ENCODE results near the gene NTRK1. TPM values are rescaled to one million over a fixed set of nuclear protein-coding genes. Genes with fewer than 3 reads are reported as not detected.
A peak's percentile ranks its signal among the peaks of the same experiment; 100 is the strongest.

NTRK1 gene
- total RNA-seq, 1 donor from 2014 or later = 0.52 TPM

DNA sequence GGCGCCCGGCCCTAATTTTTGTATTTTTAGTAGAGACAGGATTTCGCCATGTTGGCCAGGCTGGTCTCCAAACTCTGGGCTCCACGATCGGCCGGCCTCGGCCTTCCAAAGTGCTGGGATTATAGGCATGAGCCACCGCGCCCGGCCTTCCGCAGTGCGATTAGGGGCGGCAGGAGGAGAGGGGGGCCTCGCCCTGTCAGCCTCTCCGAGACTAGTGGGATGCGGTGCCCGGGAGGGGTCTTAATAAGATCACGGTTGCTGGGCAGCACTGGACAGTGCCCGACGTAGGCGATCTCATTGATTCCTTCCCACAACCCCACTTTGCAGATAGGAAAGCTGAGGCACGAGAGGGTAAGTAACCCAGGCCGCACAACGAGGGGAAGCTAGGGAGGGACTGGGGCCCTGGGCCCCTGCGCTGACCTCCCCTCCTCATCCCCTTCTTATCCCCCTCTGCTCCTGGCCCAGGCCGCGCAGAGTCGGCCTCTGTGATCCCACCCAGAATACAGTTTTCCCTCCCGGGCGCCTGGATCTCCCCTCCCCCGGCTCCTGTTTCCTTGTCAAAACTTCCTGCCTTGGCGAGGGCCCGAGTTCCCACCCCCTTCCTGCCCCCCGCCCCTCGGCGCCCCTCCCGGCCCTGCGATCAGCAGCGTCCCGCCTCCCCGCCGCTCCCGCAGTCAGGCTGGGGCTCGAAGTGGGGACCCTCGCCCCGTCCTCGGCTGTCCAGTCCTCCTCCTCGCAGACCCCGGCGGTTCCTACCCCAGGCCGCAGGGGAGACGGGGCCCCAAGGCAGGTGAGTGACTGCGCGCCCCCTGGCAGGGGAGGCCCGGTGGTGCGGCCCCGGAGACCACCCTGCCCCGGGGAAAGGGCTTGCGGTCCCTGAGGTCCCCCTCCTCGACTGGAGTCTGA, 32.6 kb downstream of the NTRK1 start, which contains the start of gene PEAR1:
TSS of gene PEAR1 (plus strand) at position 671 of the 906 bp plus-strand sequence. CDS start 10,209 bp downstream, outside the sequence.
- H3K9me3 ChIP-seq (ENCODE audit: control insufficient read depth in 3 of 3, low read length in 3 of 3) = no peaks in the 10 kb centered on the region
- H3K9ac ChIP-seq (ENCODE audit: low read depth in 1 of 3, low read length in 3 of 3) = peak within 1 kb of the TSS; percentile 61 to 82 (median 64)
- H3K4me3 ChIP-seq (ENCODE audit: low read length in 3 of 3) = peak within 1 kb of the TSS; percentile 58 to 78 (median 68)
- H3K27me3 ChIP-seq (ENCODE audit: control insufficient read depth in 3 of 3, insufficient read depth in 3 of 3, low read length in 3 of 3) = peaks cover 11 to 22% (median 21%) of the 10 kb centered on the region in 3 donors
- peak within 1 kb of the TSS; percentile 81 for H3K27ac ChIP-seq (ENCODE audit: low read depth, low read length)
- peaks cover 19 to 34% (median 29%) of the 10 kb centered on the region in 3 donors for H3K4me1 ChIP-seq (ENCODE audit: control insufficient read depth in 3 of 3, insufficient read depth in 3 of 3, low read length in 3 of 3)
- no peaks in the 10 kb centered on the region for H3K36me3 ChIP-seq (ENCODE audit: control insufficient read depth in 3 of 3, insufficient read depth in 3 of 3, low read length in 3 of 3)

DNA sequence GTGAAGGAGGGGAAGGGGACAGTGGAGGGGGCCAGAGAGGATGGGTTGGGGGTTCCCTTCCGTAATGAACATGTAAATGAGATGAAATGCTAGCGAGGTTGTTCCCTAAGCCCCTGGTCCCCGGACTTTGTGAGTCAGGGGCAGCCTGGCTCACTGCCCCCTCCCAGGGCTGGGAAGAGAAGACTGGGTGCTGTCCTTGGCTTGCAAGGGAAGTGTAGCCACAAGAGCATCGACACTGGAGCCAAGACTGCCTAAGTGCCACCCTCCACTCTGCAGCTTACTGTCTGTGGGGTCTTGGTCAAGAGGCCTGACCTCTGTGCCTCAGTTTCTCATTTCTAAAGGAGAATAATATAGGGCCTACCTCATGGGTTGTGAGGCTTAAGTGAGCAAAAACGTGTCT, 33.3 kb downstream of the NTRK1 start:
- Histone ChIP-seq H3K4me3 (ENCODE audit: low read length in 3 of 3) (peak overlapping the region; percentile 58 to 78 (median 68)), H3K9ac (ENCODE audit: low read depth in 1 of 3, low read length in 3 of 3) (peak overlapping the region; percentile 61 to 82 (median 64)), H3K27ac (ENCODE audit: low read depth, low read length) (peak overlapping the region; percentile 81), H3K4me1 (ENCODE audit: control insufficient read depth in 3 of 3, insufficient read depth in 3 of 3, low read length in 3 of 3) (peaks cover 19 to 40% (median 36%) of the 10 kb centered on the region in 3 donors), H3K27me3 (ENCODE audit: control insufficient read depth in 3 of 3, insufficient read depth in 3 of 3, low read length in 3 of 3) (peaks cover 13 to 22% (median 19%) of the 10 kb centered on the region in 3 donors), H3K9me3 (ENCODE audit: control insufficient read depth in 3 of 3, low read length in 3 of 3) (no peaks in the 10 kb centered on the region), H3K36me3 (ENCODE audit: control insufficient read depth in 3 of 3, insufficient read depth in 3 of 3, low read length in 3 of 3) (no peaks in the 10 kb centered on the region)

DNA sequence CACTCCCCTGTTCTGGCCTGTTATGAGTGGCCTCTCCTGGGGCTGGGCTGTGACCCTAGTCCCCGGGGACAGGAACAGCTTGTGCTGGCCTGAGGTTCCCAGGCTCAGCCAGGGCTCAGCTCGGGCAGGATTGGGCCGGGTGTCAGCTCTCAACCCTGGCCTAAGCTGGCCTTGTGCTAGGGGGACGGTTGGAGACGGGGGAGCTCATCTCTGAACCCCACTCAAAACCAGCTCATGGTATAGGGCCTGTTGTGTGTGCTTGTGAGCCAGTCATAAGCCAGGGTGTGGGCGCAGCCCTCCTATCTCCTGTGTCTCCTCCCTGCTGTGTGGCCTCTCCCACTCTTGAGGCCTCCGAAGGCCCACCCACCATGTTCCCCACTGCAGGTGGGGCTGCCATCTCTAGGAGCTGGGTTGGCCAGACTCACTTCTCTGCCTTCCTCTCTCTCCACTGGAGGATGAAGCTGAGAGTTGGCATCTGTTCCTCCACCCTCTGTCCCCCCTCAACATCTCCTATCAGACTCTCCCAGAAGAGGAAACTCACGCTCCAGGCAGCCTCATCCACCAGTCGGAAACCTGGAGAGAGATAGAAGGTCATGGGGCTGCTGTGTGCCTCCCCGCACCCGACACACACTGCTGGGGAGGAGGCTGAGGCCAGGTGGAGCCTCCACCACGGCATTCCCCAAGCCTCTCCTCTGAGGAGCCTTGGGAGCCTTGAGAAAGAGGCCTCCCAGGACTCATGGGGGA, 34.2 kb downstream of the NTRK1 start:
- Histone ChIP-seq H3K4me3 (ENCODE audit: low read length in 3 of 3) (peak overlapping the region; percentile 58 to 78 (median 68)), H3K36me3 (ENCODE audit: control insufficient read depth in 3 of 3, insufficient read depth in 3 of 3, low read length in 3 of 3) (no peaks in the 10 kb centered on the region), H3K9ac (ENCODE audit: low read depth in 1 of 3, low read length in 3 of 3) (peak overlapping the region; percentile 57 to 82 (median 64)), H3K27ac (ENCODE audit: low read depth, low read length) (peak overlapping the region; percentile 81), H3K27me3 (ENCODE audit: control insufficient read depth in 3 of 3, insufficient read depth in 3 of 3, low read length in 3 of 3) (peaks cover 15 to 22% (median 19%) of the 10 kb centered on the region in 3 donors), H3K4me1 (ENCODE audit: control insufficient read depth in 3 of 3, insufficient read depth in 3 of 3, low read length in 3 of 3) (peaks cover 22 to 46% (median 42%) of the 10 kb centered on the region in 3 donors), H3K9me3 (ENCODE audit: control insufficient read depth in 3 of 3, low read length in 3 of 3) (no peaks in the 10 kb centered on the region)

DNA sequence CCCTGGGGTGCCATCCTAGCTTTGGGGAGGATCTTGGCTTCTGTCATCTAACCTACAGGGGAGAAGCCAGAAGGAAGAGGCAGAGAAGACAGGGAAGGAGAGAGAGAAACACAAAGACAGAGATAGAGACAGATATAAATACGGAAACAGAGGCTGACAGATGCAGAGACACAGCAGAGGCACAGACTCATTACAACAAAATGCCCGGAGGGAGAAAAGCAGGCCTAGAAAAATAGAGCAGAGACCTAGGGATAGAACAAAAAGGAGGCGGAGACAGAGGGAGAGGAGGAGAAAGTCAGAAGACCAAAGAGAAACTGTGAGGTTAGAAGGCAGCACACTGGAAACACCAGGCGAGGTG, 34.8 kb downstream of the NTRK1 start:
- Histone ChIP-seq H3K9me3 (ENCODE audit: control insufficient read depth in 3 of 3, low read length in 3 of 3) (no peaks in the 10 kb centered on the region), H3K27ac (ENCODE audit: low read depth, low read length) (peak overlapping the region; percentile 81), H3K27me3 (ENCODE audit: control insufficient read depth in 3 of 3, insufficient read depth in 3 of 3, low read length in 3 of 3) (peaks cover 15 to 22% (median 19%) of the 10 kb centered on the region in 3 donors), H3K36me3 (ENCODE audit: control insufficient read depth in 3 of 3, insufficient read depth in 3 of 3, low read length in 3 of 3) (no peaks in the 10 kb centered on the region), H3K4me1 (ENCODE audit: control insufficient read depth in 3 of 3, insufficient read depth in 3 of 3, low read length in 3 of 3) (peaks cover 20 to 49% (median 45%) of the 10 kb centered on the region in 3 donors), H3K9ac (ENCODE audit: low read depth in 1 of 3, low read length in 3 of 3) (peak overlapping the region in 2 of 3 donors; percentile 45 to 82), H3K4me3 (ENCODE audit: low read length in 3 of 3) (peak overlapping the region in 2 of 3 donors; percentile 38 to 68)

DNA sequence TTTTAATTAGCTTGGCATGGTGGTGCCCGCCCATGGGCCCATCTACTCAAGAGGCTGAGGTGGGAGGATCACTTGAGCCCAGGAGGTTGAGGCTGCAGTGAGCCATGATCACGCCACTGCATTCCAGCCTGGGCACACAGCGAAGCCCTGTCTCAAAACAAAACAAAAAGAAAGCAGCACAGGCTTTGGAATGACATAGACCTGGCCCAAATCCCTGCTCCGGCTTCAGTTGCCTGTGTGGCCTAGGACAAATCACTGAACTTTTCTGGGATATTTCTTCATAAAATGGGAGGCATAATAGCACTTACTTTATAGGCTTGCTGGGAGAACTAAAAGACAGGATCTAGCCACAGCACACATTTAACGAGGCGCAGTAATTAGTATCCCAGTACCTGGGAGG, 35.3 kb downstream of the NTRK1 start:
- Histone ChIP-seq H3K27me3 (ENCODE audit: control insufficient read depth in 3 of 3, insufficient read depth in 3 of 3, low read length in 3 of 3) (peaks cover 15 to 22% (median 19%) of the 10 kb centered on the region in 3 donors), H3K27ac (ENCODE audit: low read depth, low read length) (peak overlapping the region; percentile 81), H3K36me3 (ENCODE audit: control insufficient read depth in 3 of 3, insufficient read depth in 3 of 3, low read length in 3 of 3) (no peaks in the 10 kb centered on the region), H3K4me3 (ENCODE audit: low read length in 3 of 3) (no peak overlapping the region), H3K9ac (ENCODE audit: low read depth in 1 of 3, low read length in 3 of 3) (peak overlapping the region in 2 of 3 donors; percentile 16 to 45), H3K9me3 (ENCODE audit: control insufficient read depth in 3 of 3, low read length in 3 of 3) (no peaks in the 10 kb centered on the region), H3K4me1 (ENCODE audit: control insufficient read depth in 3 of 3, insufficient read depth in 3 of 3, low read length in 3 of 3) (peaks cover 20 to 54% (median 49%) of the 10 kb centered on the region in 3 donors)

DNA sequence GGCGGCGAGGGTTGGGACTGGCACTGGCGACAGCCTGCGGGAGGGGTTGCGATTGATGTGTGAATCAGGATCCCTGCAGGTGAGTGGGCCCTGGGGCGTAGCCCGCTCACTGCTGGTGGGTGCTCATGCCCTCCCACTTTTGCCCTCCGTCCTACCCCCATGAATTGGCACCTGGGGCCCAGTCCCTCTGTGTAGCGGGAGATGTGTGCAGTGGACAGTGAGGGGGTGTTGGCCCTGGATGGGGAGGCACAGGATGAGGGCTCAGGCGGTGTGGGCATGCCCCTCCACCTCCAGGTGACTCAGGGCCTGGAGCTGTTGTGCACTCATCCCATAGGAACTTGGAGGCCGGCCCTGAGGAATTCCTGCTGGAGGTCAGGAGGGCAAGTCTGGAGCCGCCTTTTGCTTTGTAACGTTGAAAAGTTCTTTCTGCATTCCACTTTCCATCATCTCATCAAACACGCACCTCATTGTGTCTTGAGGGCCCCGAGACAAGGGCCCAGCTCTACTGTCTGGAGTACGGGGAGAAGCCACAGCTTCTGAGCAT, 35.9 kb downstream of the NTRK1 start:
- Histone ChIP-seq H3K9ac (ENCODE audit: low read depth in 1 of 3, low read length in 3 of 3) (no peak overlapping the region), H3K27ac (ENCODE audit: low read depth, low read length) (no peak overlapping the region), H3K4me3 (ENCODE audit: low read length in 3 of 3) (no peak overlapping the region), H3K9me3 (ENCODE audit: control insufficient read depth in 3 of 3, low read length in 3 of 3) (no peaks in the 10 kb centered on the region), H3K36me3 (ENCODE audit: control insufficient read depth in 3 of 3, insufficient read depth in 3 of 3, low read length in 3 of 3) (no peaks in the 10 kb centered on the region), H3K27me3 (ENCODE audit: control insufficient read depth in 3 of 3, insufficient read depth in 3 of 3, low read length in 3 of 3) (peaks cover 15 to 22% (median 19%) of the 10 kb centered on the region in 3 donors), H3K4me1 (ENCODE audit: control insufficient read depth in 3 of 3, insufficient read depth in 3 of 3, low read length in 3 of 3) (peaks cover 25 to 60% (median 56%) of the 10 kb centered on the region in 3 donors)

DNA sequence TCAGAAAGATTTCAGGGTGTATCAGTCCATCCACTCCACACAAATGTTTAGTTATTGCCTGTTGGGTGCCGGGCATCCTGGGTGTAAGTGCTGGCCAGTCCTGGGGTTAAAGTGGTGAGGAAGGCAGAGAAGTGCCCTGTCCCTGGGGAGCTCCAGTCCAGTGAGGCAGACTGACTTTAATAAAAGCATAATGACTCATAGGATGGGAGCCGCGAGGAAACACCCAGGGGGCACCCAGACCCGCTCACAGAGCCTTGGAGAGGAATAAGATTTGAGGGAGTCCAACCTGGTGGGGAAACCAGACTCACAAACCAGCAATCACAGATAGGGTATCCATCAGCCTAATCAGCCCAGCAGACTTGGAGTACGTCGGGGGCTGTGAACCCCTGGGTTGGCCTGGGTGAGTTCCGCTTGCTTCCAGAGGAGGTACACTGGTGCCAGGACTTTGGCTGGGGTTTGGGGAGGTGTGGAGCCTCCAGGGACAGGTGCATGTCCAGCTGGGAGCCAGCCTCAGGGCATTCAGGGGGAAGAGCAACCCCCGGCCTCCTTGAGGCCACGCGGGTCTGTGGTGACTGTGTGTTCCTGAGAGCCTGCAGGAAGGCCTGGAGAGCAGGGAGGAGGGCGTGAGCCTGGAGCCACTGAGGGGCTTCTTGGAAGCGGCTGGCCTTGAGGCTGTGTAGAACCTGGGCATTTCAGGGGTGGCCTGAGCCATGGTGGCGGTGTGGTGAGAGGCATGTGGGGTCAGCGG, 36.6 kb downstream of the NTRK1 start:
- H3K9ac ChIP-seq (ENCODE audit: low read depth in 1 of 3, low read length in 3 of 3) = peak overlapping the region in 1 of 3 donors; percentile 32
- no peaks in the 10 kb centered on the region for H3K9me3 ChIP-seq (ENCODE audit: control insufficient read depth in 3 of 3, low read length in 3 of 3)
- H3K4me1 ChIP-seq (ENCODE audit: control insufficient read depth in 3 of 3, insufficient read depth in 3 of 3, low read length in 3 of 3) = peaks cover 26 to 63% (median 62%) of the 10 kb centered on the region in 3 donors
- H3K36me3 ChIP-seq (ENCODE audit: control insufficient read depth in 3 of 3, insufficient read depth in 3 of 3, low read length in 3 of 3) = no peaks in the 10 kb centered on the region
- H3K27ac ChIP-seq (ENCODE audit: low read depth, low read length) = peak overlapping the region; percentile 74
- H3K27me3 ChIP-seq (ENCODE audit: control insufficient read depth in 3 of 3, insufficient read depth in 3 of 3, low read length in 3 of 3) = peaks cover 15 to 19% (median 17%) of the 10 kb centered on the region in 3 donors
- peak overlapping the region in 1 of 3 donors; percentile 6 for H3K4me3 ChIP-seq (ENCODE audit: low read length in 3 of 3)

DNA sequence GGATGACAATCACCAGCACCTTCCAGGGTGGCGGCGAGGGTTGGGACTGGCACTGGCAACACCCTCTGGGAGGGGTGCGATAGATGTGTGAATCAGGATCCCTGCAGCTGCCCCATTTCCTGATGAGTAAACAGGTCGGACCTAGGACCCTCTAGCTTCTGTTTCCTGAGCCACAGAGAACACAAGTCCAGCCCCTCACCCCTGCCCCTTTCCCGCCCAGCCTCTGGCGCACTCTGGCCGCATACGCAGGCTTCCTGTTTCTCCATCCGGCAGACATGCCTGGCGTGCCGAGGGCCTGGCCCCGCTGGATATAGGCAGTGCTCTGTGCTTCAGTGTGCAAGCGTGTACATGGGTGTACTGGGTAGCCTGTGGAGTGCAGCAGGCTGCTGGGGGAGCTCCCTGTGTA, 37.5 kb downstream of the NTRK1 start:
- no peaks in the 10 kb centered on the region for H3K9me3 ChIP-seq (ENCODE audit: control insufficient read depth in 3 of 3, low read length in 3 of 3)
- H3K27ac ChIP-seq (ENCODE audit: low read depth, low read length) = peak overlapping the region; percentile 74
- peaks cover 13 to 18% (median 15%) of the 10 kb centered on the region in 3 donors for H3K27me3 ChIP-seq (ENCODE audit: control insufficient read depth in 3 of 3, insufficient read depth in 3 of 3, low read length in 3 of 3)
- H3K36me3 ChIP-seq (ENCODE audit: control insufficient read depth in 3 of 3, insufficient read depth in 3 of 3, low read length in 3 of 3) = no peaks in the 10 kb centered on the region
- H3K4me3 ChIP-seq (ENCODE audit: low read length in 3 of 3) = peak overlapping the region; percentile 1 to 38 (median 23)
- H3K9ac ChIP-seq (ENCODE audit: low read depth in 1 of 3, low read length in 3 of 3) = peak overlapping the region in 1 of 3 donors; percentile 57
- H3K4me1 ChIP-seq (ENCODE audit: control insufficient read depth in 3 of 3, insufficient read depth in 3 of 3, low read length in 3 of 3) = peaks cover 26 to 69% (median 66%) of the 10 kb centered on the region in 3 donors

Measured in skeletal muscle tissue (tissue), 4 donors.